Neuronal stem cell (in vitro differentiated cells): ENCODE results near the gene PTPRO.
A peak's percentile ranks its signal among the peaks of the same experiment; 100 is the strongest.

Source experiments
- DNase-seq: peaks from one replicate; pipeline ENCODE4 v3.0.0-alpha.2; 2013; ENCODE audit warnings: low spot score
- H2AFZ ChIP-seq: one replicate; pipeline ENCODE4 v1.6.1; 2013; ENCODE audit warnings: mild to moderate bottlenecking, low read length, inconsistent platforms
- H2AK5ac ChIP-seq: 2 replicates; pipeline ENCODE4 v1.6.1; 2013; ENCODE audit warnings: low read depth, mild to moderate bottlenecking, inconsistent platforms, low read length, moderate library complexity, mixed read lengths
- H2BK120ac ChIP-seq: 2 replicates; pipeline ENCODE4 v1.6.1; 2013; ENCODE audit warnings: low read depth, mild to moderate bottlenecking, inconsistent platforms, low read length, moderate library complexity, mixed read lengths
- H2BK12ac ChIP-seq: one replicate; pipeline ENCODE4 v1.6.1; 2013; ENCODE audit warnings: low read length, inconsistent platforms
- H2BK15ac ChIP-seq: 2 replicates; pipeline ENCODE4 v1.6.1; 2013; ENCODE audit warnings: mild to moderate bottlenecking, low read length, inconsistent platforms, mixed read lengths
- H2BK5ac ChIP-seq: one replicate; pipeline ENCODE4 v1.6.1; 2013; ENCODE audit warnings: inconsistent platforms, mild to moderate bottlenecking, low read length, moderate library complexity
- H3K14ac ChIP-seq: one replicate; pipeline ENCODE4 v1.6.1; 2013; ENCODE audit warnings: low read length, inconsistent platforms
- H3K18ac ChIP-seq: 2 replicates; pipeline ENCODE4 v1.6.1; 2013; ENCODE audit warnings: low read length, inconsistent platforms
- H3K23ac ChIP-seq: 2 replicates; pipeline ENCODE4 v1.6.1; 2013; ENCODE audit warnings: low read depth, mild to moderate bottlenecking, mixed read lengths, low read length, inconsistent platforms; ENCODE audit not compliant: poor library complexity
- H3K27ac ChIP-seq: replicated peaks from 3 replicates; pipeline ENCODE4 v1.5.1; 2013; ENCODE audit warnings: low read length, inconsistent platforms
- H3K27me3 ChIP-seq, 3 experiments: 2 replicates each; pipeline ENCODE4 v1.6.1; 2013; ENCODE audit warnings: low read length in 3 of 3, mild to moderate bottlenecking in 2 of 3, inconsistent platforms in 1 of 3, low read depth in 1 of 3, mixed read lengths in 1 of 3, moderate library complexity in 1 of 3; ENCODE audit not compliant: control insufficient read depth in 3 of 3, insufficient read depth in 3 of 3
- H3K36me3 ChIP-seq, 2 donors: replicated peaks in 1 of 2; 2 replicates each; pipeline ENCODE4 v1.6.1; 2013; ENCODE audit warnings: low read length in 2 of 2; ENCODE audit not compliant: control insufficient read depth in 2 of 2, insufficient read depth in 2 of 2
- H3K4ac ChIP-seq: 2 replicates; pipeline ENCODE4 v1.6.1; 2013; ENCODE audit warnings: inconsistent platforms, mild to moderate bottlenecking, low read length, moderate library complexity
- H3K4me1 ChIP-seq, 2 donors: 1 replicate in 1 of 2; 2 replicates in 1 of 2; pipeline ENCODE4 v1.6.1; 2013; ENCODE audit warnings: low read length in 2 of 2, low read depth in 1 of 2; ENCODE audit not compliant: control insufficient read depth in 2 of 2, insufficient read depth in 1 of 2
- H3K4me2 ChIP-seq: one replicate; pipeline ENCODE4 v1.6.1; 2013; ENCODE audit warnings: mild to moderate bottlenecking, low read length, inconsistent platforms; ENCODE audit not compliant: insufficient read depth, poor library complexity, severe bottlenecking
- H3K4me3 ChIP-seq, 2 donors: 2 replicates each; pipeline ENCODE4 v1.5.1; 2013; ENCODE audit warnings: low read length in 2 of 2, mild to moderate bottlenecking in 2 of 2, inconsistent platforms in 1 of 2, moderate library complexity in 1 of 2
- H3K79me1 ChIP-seq: one replicate; pipeline ENCODE4 v1.6.1; 2013; ENCODE audit warnings: low read depth, mild to moderate bottlenecking, inconsistent platforms, low read length, moderate library complexity
- H3K9ac ChIP-seq: one replicate; pipeline ENCODE4 v1.6.1; 2013; ENCODE audit warnings: mild to moderate bottlenecking, low read depth, low read length, inconsistent platforms; ENCODE audit not compliant: poor library complexity
- H3K9me3 ChIP-seq, 2 donors: replicated peaks in 1 of 2; 2 replicates each; pipeline versions ENCODE3 to v1.6.1; 2013; ENCODE audit warnings: low read length in 2 of 2, mild to moderate bottlenecking in 2 of 2, inconsistent platforms in 1 of 2, low read depth in 1 of 2, mixed read lengths in 1 of 2, moderate library complexity in 1 of 2; ENCODE audit not compliant: control insufficient read depth in 2 of 2, insufficient read depth in 1 of 2
- H4K8ac ChIP-seq: one replicate; pipeline ENCODE4 v1.6.1; 2013; ENCODE audit warnings: low read depth, mild to moderate bottlenecking, inconsistent platforms, low read length, moderate library complexity
- H4K91ac ChIP-seq: one replicate; pipeline ENCODE4 v1.6.1; 2013; ENCODE audit warnings: low read length, low read depth, mild to moderate bottlenecking, inconsistent platforms; ENCODE audit not compliant: poor library complexity
- WGBS, 2 donors: extraction: QIAGEN DNeasy Blood & Tissue Kit; methylation state at CpG; one replicate each; pipeline ENCODE4 v1.1.7; 2013; ENCODE audit warnings: missing lambda C conversion rate in 2 of 2, mixed read lengths in 1 of 2; ENCODE audit not compliant: insufficient read length in 2 of 2, insufficient replicate concordance in 1 of 2; ENCODE audit errors: extremely low coverage in 2 of 2; 5-methylcytosine and 5-hydroxymethylcytosine counted together

The PTPRO gene

DNA sequence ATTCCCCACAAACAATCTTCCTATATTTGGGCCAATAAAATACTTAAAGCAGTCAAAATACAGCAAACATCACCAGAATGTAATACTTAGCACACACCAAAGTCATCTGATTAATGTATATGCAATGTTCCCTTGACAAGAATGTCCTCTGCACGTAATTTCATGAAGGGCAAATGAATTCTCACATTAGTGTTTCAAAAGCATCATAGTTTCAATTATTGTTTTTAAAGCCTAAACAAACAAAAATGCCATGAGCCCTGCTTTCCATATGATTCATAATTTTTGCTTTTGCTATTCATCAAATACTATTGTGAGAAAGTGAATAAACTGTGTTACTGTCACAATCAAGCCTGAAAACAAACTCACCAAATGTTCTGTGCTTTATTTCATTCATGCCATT lies 310.9 kb downstream of the PTPRO start:
- Histone ChIP-seq H3K9me3 (no peaks in the 10 kb centered on the region), H3K27me3 (no peaks in the 10 kb centered on the region), H3K79me1 (no peaks in the 10 kb centered on the region), H2BK15ac (no peak overlapping the region), H2BK12ac (no peak overlapping the region), H2BK5ac (no peak overlapping the region), H3K18ac (no peak overlapping the region), H4K8ac (no peak overlapping the region), H3K27ac (no peak overlapping the region), H4K91ac (no peak overlapping the region), H3K4me2 (no peak overlapping the region), H3K4ac (no peak overlapping the region), H3K4me1 (peaks cover 6 to 28% of the 10 kb centered on the region in 2 donors), H2AFZ (no peak overlapping the region), H2BK120ac (no peak overlapping the region), H3K4me3 (no peak overlapping the region), H3K9ac (no peak overlapping the region), H3K14ac (no peak overlapping the region), H3K23ac (no peak overlapping the region), H2AK5ac (no peak overlapping the region), H3K36me3 (peaks cover 2 to 13% of the 10 kb centered on the region in 2 donors)
- WGBS, 2 donors: no CpG with 5 or more reads among the region's 1 CpG
- DNase-seq: no peak

DNA sequence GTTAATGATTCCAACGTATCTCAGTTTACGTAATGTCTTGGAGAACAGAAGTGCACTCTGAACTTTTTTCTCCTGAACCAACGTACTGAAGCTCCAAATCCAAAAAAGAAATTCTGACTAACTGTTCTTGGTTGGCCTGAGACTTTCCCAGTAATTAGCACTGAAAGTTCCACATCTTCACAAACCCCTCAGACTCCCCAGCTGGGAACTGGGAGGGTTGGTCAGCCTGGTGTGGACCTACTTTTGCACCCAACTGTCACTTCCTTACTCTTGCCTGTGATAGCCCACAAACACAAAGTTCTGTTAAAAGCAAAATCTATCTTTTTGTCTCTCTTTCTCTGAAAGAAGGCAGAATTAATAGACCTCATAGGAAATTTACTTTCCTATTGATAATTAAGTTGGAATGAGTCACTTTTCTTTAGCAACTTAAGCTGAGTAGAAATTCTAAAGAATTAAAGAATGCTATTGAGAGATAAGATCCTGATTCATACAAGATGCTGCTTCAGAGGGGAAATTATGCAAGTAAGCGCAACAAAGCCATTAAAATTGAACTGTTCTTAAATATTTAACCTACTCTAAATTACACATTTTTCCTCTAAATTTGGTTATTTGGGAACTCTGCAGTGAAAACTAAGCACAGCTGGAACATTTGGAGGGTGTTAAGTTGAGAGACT lies 311.8 kb downstream of the PTPRO start:
- H3K4me1 ChIP-seq: peaks cover 6 to 25% of the 10 kb centered on the region in 2 donors
- WGBS, 2 donors: no CpG with 5 or more reads among the region's 4 CpGs
- no peak overlapping the region for H2AK5ac ChIP-seq
- H2BK15ac ChIP-seq: no peak overlapping the region
- no peak overlapping the region for H2BK5ac ChIP-seq
- H3K9me3 ChIP-seq: no peaks in the 10 kb centered on the region
- no peak for DNase-seq
- H3K9ac ChIP-seq: no peak overlapping the region
- H3K14ac ChIP-seq: no peak overlapping the region
- no peak overlapping the region for H2BK120ac ChIP-seq
- no peak overlapping the region for H4K91ac ChIP-seq
- H3K27ac ChIP-seq: peak overlapping the region; percentile 33
- H2BK12ac ChIP-seq: no peak overlapping the region
- H3K27me3 ChIP-seq: no peaks in the 10 kb centered on the region
- no peak overlapping the region for H2AFZ ChIP-seq
- no peaks in the 10 kb centered on the region for H3K79me1 ChIP-seq
- H4K8ac ChIP-seq: no peak overlapping the region
- no peak overlapping the region for H3K4me3 ChIP-seq
- H3K23ac ChIP-seq: no peak overlapping the region
- H3K4ac ChIP-seq: no peak overlapping the region
- no peak overlapping the region for H3K4me2 ChIP-seq
- no peak overlapping the region for H3K18ac ChIP-seq
- peaks cover 2 to 16% of the 10 kb centered on the region in 2 donors for H3K36me3 ChIP-seq

DNA sequence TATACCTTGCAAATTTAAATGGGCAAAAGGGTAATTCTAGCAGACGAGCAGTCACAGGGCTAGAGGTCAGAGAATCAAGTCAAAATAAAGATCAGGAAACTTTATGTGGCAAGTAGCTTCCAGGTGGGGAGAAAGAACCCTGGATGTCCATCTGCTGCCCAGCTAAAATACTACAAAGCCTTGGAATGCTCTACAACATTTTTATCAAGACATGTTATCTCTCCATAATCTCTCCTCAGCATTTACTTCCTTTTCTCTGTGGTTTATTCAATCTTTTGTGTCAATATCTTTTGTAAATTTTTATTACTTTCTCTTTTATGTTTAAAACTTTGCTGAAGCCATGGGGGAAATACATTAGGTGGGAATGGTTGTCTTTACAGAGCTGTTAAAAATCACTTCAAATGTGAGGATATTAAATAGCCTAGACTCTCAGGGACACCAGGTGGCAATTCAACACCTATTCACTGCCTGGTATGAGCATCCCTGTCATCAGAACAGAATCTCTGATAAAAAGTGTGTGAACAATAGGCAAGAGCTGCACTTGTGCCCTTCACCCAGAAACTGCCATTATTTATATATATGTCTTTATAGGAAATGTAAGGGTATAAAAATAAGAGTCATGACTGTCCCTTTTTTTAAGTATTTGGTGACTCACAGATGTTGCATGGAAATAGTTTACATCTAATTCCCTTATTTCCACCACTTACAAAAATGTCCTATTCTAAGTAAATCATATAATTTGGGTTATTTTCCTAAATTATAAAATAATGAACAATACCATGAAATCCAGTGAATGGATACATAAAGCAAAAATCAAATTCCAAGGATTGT lies 314.0 kb downstream of the PTPRO start:
- H2AFZ ChIP-seq: no peak overlapping the region
- H3K18ac ChIP-seq: no peak overlapping the region
- H4K8ac ChIP-seq: no peak overlapping the region
- H3K79me1 ChIP-seq: no peaks in the 10 kb centered on the region
- H3K23ac ChIP-seq: no peak overlapping the region
- H3K9me3 ChIP-seq: no peaks in the 10 kb centered on the region
- H2BK12ac ChIP-seq: no peak overlapping the region
- H3K27me3 ChIP-seq: no peaks in the 10 kb centered on the region
- peaks cover 4 to 7% of the 10 kb centered on the region in 2 donors for H3K4me1 ChIP-seq
- H2BK5ac ChIP-seq: no peak overlapping the region
- no peak overlapping the region for H3K4me2 ChIP-seq
- H3K36me3 ChIP-seq: peaks cover 0 to 30% of the 10 kb centered on the region in 2 donors
- H2BK15ac ChIP-seq: no peak overlapping the region
- no peak for DNase-seq
- no peak overlapping the region for H4K91ac ChIP-seq
- H3K9ac ChIP-seq: no peak overlapping the region
- H3K27ac ChIP-seq: no peak overlapping the region
- no peak overlapping the region for H3K4ac ChIP-seq
- no peak overlapping the region for H3K4me3 ChIP-seq
- H2BK120ac ChIP-seq: no peak overlapping the region
- H3K14ac ChIP-seq: no peak overlapping the region
- H2AK5ac ChIP-seq: no peak overlapping the region
- no CpG with 5 or more reads among the region's 1 CpG for WGBS, 2 donors

DNA sequence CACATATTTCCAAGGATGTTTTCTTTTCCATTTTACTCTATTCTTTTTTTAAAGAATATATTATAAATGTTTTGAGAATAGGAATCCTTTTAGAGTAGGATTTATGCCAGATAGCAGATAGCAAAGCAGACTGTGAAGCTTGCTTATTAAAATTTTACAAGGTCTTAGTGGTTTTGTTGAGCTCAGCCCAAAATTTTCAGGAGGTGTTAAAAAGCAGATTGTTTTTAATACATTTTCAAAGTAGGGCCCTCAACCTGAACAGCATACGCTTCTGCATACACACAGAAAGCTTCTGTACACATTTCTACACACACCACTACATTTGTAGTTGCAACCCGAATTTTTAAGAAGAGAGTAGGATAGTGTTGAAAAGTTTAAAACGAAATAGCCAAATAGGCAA lies 315.9 kb downstream of the PTPRO start:
- Histone ChIP-seq H3K27ac (no peak overlapping the region), H3K14ac (no peak overlapping the region), H3K23ac (no peak overlapping the region), H4K91ac (no peak overlapping the region), H2BK120ac (no peak overlapping the region), H3K18ac (no peak overlapping the region), H3K9ac (no peak overlapping the region), H3K27me3 (no peaks in the 10 kb centered on the region), H2AFZ (no peak overlapping the region), H2BK15ac (no peak overlapping the region), H2BK12ac (no peak overlapping the region), H3K9me3 (no peaks in the 10 kb centered on the region), H2BK5ac (no peak overlapping the region), H2AK5ac (no peak overlapping the region), H3K4me2 (no peak overlapping the region), H3K4me3 (no peak overlapping the region), H3K4me1 (peaks cover 1 to 3% of the 10 kb centered on the region in 2 donors), H3K36me3 (peaks cover 0 to 46% of the 10 kb centered on the region in 2 donors), H4K8ac (no peak overlapping the region), H3K79me1 (no peaks in the 10 kb centered on the region), H3K4ac (no peak overlapping the region)
- DNase-seq: no peak
- no CpG with 5 or more reads among the region's 3 CpGs for WGBS, 2 donors
